ENCODE data around the gene MCTP2. TPM values are rescaled to one million over a fixed set of nuclear protein-coding genes. Genes with fewer than 3 reads are reported as not detected.

MCTP2 gene
- total and polyA plus RNA-seq, 2 donors (not counting 1 experiment from before 2014, with no cell fraction given), result 38.3 to 64.8 TPM

DNA sequence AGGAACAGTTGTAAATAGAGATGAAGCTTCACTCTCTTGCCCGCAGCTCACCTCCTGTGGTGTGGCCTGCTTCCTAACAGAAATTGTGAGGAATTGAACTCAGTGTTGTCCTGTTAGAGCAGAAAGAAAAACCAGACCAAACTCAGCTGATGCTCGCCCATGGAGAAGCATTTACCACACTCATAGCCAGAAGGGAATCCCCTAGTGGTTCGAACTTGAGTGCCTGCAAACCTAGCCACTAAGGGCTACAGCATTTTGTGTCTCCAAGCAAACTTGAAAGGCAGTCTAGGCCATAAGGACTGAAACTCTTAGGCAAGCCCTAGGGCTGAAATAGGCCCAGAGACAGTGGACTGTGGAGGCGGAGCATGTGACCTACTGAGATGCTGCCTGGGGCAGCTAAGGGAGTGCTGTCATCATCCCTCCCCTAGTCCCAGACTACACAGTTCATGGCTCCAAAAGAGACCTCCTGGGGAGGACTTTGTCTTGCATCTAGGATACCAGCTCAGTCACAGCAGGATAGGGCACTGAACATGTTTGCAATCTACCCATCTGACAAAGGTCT lies 44.5 kb upstream of the MCTP2 start:
- Histone ChIP-seq H3K79me2 (ENCODE audit: control insufficient read depth, insufficient read depth, low read length) (no peaks in the 10 kb centered on the region), H3K9me3 (ENCODE audit: control extremely low read depth in 1 of 3, control insufficient read depth in 2 of 3, insufficient read depth in 1 of 3, low read length in 2 of 3) (peaks cover 0 to 1% (median 0%) of the 10 kb centered on the region in 3 donors), H4K20me1 (ENCODE audit: control insufficient read depth, insufficient read depth, low read length, poor library complexity, severe bottlenecking) (no peaks in the 10 kb centered on the region), H3K4me2 (replicated peaks; ENCODE audit: low read depth, low read length, poor library complexity, severe bottlenecking) (no peak overlapping the region), H3K27me3 (replicated peaks in 1 of 4; ENCODE audit: control extremely low read depth in 1 of 4, control insufficient read depth in 3 of 4, insufficient read depth in 4 of 4, low read length in 3 of 4) (no peaks in the 10 kb centered on the region), H3K9ac (ENCODE audit: low read length) (no peak overlapping the region), H3K36me3 (replicated peaks in 1 of 2; ENCODE audit: control extremely low read depth in 1 of 2, control insufficient read depth in 1 of 2, extremely low read depth in 1 of 2, insufficient read depth in 2 of 2, low read length in 1 of 2) (no peaks in the 10 kb centered on the region), H3K4me3 (ENCODE audit: control extremely low read depth in 1 of 5, extremely low read depth in 1 of 5, insufficient read depth in 1 of 5, low read depth in 2 of 5, low read length in 4 of 5) (no peak overlapping the region), H3K27ac (ENCODE audit: low read length in 2 of 2) (no peak overlapping the region), H2AFZ (ENCODE audit: insufficient read depth, low read depth, low read length, poor library complexity, severe bottlenecking) (no peak overlapping the region), H3K4me1 (ENCODE audit: control insufficient read depth in 2 of 2, insufficient read depth in 2 of 2, low read length in 2 of 2) (peaks cover 0 to 5% of the 10 kb centered on the region in 2 donors)
- DNase-seq (no peak), ATAC-seq (ENCODE audit: low read depth) (no peak)
- Mint-ChIP-seq H3K4me1 (no peaks in the 10 kb centered on the region), H3K27ac (no peak overlapping the region), H3K9me3 (ENCODE audit: insufficient read depth) (no peaks in the 10 kb centered on the region), H3K27me3 (peaks cover 9% of the 10 kb centered on the region), H3K4me3 (no peak overlapping the region)
- 82% methylated on average over 4 of the region's 4 CpGs for WGBS (ENCODE audit: insufficient coverage)
- ChIA-PET POLR2A (no interaction called here), CTCF (interaction anchor here (1.0 to 1.7 kb wide), 3 partner anchors 9 to 137 kb away, joined by 3 to 4 read pairs (median 4); no protein-coding TSS in a partner anchor)
- TF ChIP-seq, protein P1, sequence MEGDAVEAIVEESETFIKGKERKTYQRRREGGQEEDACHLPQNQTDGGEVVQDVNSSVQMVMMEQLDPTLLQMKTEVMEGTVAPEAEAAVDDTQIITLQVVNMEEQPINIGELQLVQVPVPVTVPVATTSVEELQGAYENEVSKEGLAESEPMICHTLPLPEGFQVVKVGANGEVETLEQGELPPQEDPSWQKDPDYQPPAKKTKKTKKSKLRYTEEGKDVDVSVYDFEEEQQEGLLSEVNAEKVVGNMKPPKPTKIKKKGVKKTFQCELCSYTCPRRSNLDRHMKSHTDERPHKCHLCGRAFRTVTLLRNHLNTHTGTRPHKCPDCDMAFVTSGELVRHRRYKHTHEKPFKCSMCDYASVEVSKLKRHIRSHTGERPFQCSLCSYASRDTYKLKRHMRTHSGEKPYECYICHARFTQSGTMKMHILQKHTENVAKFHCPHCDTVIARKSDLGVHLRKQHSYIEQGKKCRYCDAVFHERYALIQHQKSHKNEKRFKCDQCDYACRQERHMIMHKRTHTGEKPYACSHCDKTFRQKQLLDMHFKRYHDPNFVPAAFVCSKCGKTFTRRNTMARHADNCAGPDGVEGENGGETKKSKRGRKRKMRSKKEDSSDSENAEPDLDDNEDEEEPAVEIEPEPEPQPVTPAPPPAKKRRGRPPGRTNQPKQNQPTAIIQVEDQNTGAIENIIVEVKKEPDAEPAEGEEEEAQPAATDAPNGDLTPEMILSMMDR (IDR thresholded peaks at IDR 0.05), result no peak
- TF ChIP-seq EZH2 (IDR thresholded peaks at IDR 0.05; ENCODE audit: borderline replicate concordance, insufficient read depth, low read depth, low read length, poor library complexity, severe bottlenecking), result no peak
- intact Hi-C loops (cut with micrococcal nuclease), result no loop called here

- Mint-ChIP-seq H3K27ac (no peak overlapping the region), H3K27me3 (no peaks in the 10 kb centered on the region), H3K9me3 (ENCODE audit: insufficient read depth) (no peaks in the 10 kb centered on the region), H3K4me3 (no peak overlapping the region), H3K4me1 (no peaks in the 10 kb centered on the region)
- no peak for TF ChIP-seq EZH2 (IDR thresholded peaks at IDR 0.05; ENCODE audit: borderline replicate concordance, insufficient read depth, low read depth, low read length, poor library complexity, severe bottlenecking)
- TF ChIP-seq, protein P1 (IDR thresholded peaks at IDR 0.05), result no peak
- H3K36me3 ChIP-seq (replicated peaks in 1 of 2; ENCODE audit: control extremely low read depth in 1 of 2, control insufficient read depth in 1 of 2, extremely low read depth in 1 of 2, insufficient read depth in 2 of 2, low read length in 1 of 2), result no peaks in the 10 kb centered on the region
- POLR2A ChIA-PET, result no interaction called here
- H3K4me1 ChIP-seq (ENCODE audit: control insufficient read depth in 2 of 2, insufficient read depth in 2 of 2, low read length in 2 of 2), result no peaks in the 10 kb centered on the region
- intact Hi-C loops (cut with micrococcal nuclease), result no loop called here
- H2AFZ ChIP-seq (ENCODE audit: insufficient read depth, low read depth, low read length, poor library complexity, severe bottlenecking), result no peak overlapping the region
- H3K27ac ChIP-seq (ENCODE audit: low read length in 2 of 2), result no peak overlapping the region
- CTCF ChIA-PET, result no interaction called here
- H4K20me1 ChIP-seq (ENCODE audit: control insufficient read depth, insufficient read depth, low read length, poor library complexity, severe bottlenecking), result no peaks in the 10 kb centered on the region
- H3K27me3 ChIP-seq (replicated peaks in 1 of 4; ENCODE audit: control extremely low read depth in 1 of 4, control insufficient read depth in 3 of 4, insufficient read depth in 4 of 4, low read length in 3 of 4), result no peaks in the 10 kb centered on the region
- no peak overlapping the region for H3K4me3 ChIP-seq (ENCODE audit: control extremely low read depth in 1 of 5, extremely low read depth in 1 of 5, insufficient read depth in 1 of 5, low read depth in 2 of 5, low read length in 4 of 5)
- H3K9ac ChIP-seq (ENCODE audit: low read length), result no peak overlapping the region
- H3K9me3 ChIP-seq (ENCODE audit: control extremely low read depth in 1 of 3, control insufficient read depth in 2 of 3, insufficient read depth in 1 of 3, low read length in 2 of 3), result no peaks in the 10 kb centered on the region
- no peak for DNase-seq
- H3K4me2 ChIP-seq (replicated peaks; ENCODE audit: low read depth, low read length, poor library complexity, severe bottlenecking), result no peak overlapping the region
- no peaks in the 10 kb centered on the region for H3K79me2 ChIP-seq (ENCODE audit: control insufficient read depth, insufficient read depth, low read length)
- ATAC-seq (ENCODE audit: low read depth), result no peak
- WGBS (ENCODE audit: insufficient coverage), result 86% methylated on average over 1 of the region's 3 CpGs
Measured at GRCh38 chr15:94193906-94194305, 37.5 kb upstream of the MCTP2 start.
